Measurements from ENCODE around the gene FBXO38. TPM values are rescaled to one million over a fixed set of nuclear protein-coding genes. Genes with fewer than 3 reads are reported as not detected.

The FBXO38 gene
- total and polyA plus RNA-seq, 2 of the 13 experiments (the other 11 are each of a cell fraction or from before 2014, with no cell fraction given) = 24.8 to 35.9 TPM

DNA sequence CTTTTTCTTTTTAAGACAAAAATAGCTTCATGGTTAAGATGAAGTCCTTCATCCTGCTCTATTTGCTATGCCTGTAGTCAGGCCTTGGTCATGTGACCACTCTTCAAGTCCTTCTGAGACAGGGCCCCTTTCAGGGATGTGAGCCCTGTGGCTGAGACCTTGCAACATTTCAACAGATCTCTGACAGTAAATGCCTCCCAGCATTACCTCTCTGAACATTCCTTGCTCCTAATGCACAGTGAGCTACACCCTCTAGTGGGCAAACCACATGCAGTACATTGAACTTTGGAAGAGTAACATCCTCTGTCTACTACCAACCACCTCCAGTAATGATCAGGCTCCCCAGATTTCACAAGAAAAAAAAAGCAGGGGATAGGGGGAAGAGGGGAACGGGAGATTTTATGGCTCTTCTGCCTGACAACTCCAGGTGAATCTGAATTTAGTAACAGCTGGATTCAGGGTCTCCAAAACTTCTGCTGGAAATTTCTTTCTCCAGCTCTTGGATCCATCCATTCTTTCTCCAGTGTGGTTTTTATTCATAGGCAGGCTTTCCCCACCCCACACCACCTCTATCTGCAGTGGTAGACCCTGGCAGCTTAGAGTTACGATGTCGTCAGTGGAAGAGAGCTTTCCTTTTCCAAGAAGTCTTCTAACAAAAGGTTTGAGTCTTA is 8.9 kb upstream of the FBXO38 start (continued):
- TF ChIP-seq SNAPC2 (CRISPR knock-in tag; IDR thresholded peaks at IDR 0.05) (no peak), NPAS2 (CRISPR knock-in tag; IDR thresholded peaks at IDR 0.05; ENCODE audit: borderline replicate concordance) (no peak), ATF3 (CRISPR knock-in tag; IDR thresholded peaks at IDR 0.05) (no peak), ZMYM2 (CRISPR knock-in tag; IDR thresholded peaks at IDR 0.05) (no peak), MIER2 (CRISPR knock-in tag; IDR thresholded peaks at IDR 0.05) (no peak), ZNF572 (CRISPR knock-in tag; IDR thresholded peaks at IDR 0.05) (no peak), ZNF577 (CRISPR knock-in tag; IDR thresholded peaks at IDR 0.05; ENCODE audit: borderline replicate concordance, low read depth) (no peak), LCORL (IDR thresholded peaks at IDR 0.05) (no peak), LCORL (CRISPR knock-in tag; IDR thresholded peaks at IDR 0.05) (no peak), TEAD3 (CRISPR knock-in tag; optimal IDR thresholded peaks at IDR 0.05; ENCODE audit: borderline replicate concordance) (peak; percentile 87), ZNF546 (CRISPR knock-in tag; conservative IDR thresholded peaks at IDR 0.05) (no peak), ZMYM4 (CRISPR knock-in tag; IDR thresholded peaks at IDR 0.05) (peak; percentile 33; the same call in 1 of the 2 replicates), CHD4 (IDR thresholded peaks at IDR 0.05; ENCODE audit: borderline replicate concordance, low read length) (no peak), SMC3 (IDR thresholded peaks at IDR 0.05; ENCODE audit: low read length) (peak; percentile 92)
- TF ChIP-seq, protein P1, sequence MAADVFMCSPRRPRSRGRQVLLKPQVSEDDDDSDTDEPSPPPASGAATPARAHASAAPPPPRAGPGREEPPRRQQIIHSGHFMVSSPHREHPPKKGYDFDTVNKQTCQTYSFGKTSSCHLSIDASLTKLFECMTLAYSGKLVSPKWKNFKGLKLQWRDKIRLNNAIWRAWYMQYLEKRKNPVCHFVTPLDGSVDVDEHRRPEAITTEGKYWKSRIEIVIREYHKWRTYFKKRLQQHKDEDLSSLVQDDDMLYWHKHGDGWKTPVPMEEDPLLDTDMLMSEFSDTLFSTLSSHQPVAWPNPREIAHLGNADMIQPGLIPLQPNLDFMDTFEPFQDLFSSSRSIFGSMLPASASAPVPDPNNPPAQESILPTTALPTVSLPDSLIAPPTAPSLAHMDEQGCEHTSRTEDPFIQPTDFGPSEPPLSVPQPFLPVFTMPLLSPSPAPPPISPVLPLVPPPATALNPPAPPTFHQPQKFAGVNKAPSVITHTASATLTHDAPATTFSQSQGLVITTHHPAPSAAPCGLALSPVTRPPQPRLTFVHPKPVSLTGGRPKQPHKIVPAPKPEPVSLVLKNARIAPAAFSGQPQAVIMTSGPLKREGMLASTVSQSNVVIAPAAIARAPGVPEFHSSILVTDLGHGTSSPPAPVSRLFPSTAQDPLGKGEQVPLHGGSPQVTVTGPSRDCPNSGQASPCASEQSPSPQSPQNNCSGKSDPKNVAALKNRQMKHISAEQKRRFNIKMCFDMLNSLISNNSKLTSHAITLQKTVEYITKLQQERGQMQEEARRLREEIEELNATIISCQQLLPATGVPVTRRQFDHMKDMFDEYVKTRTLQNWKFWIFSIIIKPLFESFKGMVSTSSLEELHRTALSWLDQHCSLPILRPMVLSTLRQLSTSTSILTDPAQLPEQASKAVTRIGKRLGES (CRISPR knock-in tag; IDR thresholded peaks at IDR 0.05; ENCODE audit: borderline replicate concordance) = no peak
- TF ChIP-seq, protein P2, sequence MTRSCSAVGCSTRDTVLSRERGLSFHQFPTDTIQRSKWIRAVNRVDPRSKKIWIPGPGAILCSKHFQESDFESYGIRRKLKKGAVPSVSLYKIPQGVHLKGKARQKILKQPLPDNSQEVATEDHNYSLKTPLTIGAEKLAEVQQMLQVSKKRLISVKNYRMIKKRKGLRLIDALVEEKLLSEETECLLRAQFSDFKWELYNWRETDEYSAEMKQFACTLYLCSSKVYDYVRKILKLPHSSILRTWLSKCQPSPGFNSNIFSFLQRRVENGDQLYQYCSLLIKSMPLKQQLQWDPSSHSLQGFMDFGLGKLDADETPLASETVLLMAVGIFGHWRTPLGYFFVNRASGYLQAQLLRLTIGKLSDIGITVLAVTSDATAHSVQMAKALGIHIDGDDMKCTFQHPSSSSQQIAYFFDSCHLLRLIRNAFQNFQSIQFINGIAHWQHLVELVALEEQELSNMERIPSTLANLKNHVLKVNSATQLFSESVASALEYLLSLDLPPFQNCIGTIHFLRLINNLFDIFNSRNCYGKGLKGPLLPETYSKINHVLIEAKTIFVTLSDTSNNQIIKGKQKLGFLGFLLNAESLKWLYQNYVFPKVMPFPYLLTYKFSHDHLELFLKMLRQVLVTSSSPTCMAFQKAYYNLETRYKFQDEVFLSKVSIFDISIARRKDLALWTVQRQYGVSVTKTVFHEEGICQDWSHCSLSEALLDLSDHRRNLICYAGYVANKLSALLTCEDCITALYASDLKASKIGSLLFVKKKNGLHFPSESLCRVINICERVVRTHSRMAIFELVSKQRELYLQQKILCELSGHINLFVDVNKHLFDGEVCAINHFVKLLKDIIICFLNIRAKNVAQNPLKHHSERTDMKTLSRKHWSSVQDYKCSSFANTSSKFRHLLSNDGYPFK (CRISPR knock-in tag; IDR thresholded peaks at IDR 0.05; ENCODE audit: borderline replicate concordance) = no peak
- TF ChIP-seq, protein P3, sequence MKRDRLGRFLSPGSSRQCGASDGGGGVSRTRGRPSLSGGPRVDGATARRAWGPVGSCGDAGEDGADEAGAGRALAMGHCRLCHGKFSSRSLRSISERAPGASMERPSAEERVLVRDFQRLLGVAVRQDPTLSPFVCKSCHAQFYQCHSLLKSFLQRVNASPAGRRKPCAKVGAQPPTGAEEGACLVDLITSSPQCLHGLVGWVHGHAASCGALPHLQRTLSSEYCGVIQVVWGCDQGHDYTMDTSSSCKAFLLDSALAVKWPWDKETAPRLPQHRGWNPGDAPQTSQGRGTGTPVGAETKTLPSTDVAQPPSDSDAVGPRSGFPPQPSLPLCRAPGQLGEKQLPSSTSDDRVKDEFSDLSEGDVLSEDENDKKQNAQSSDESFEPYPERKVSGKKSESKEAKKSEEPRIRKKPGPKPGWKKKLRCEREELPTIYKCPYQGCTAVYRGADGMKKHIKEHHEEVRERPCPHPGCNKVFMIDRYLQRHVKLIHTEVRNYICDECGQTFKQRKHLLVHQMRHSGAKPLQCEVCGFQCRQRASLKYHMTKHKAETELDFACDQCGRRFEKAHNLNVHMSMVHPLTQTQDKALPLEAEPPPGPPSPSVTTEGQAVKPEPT (CRISPR knock-in tag; IDR thresholded peaks at IDR 0.05; ENCODE audit: low read depth) = no peak
- TF ChIP-seq, protein P4, sequence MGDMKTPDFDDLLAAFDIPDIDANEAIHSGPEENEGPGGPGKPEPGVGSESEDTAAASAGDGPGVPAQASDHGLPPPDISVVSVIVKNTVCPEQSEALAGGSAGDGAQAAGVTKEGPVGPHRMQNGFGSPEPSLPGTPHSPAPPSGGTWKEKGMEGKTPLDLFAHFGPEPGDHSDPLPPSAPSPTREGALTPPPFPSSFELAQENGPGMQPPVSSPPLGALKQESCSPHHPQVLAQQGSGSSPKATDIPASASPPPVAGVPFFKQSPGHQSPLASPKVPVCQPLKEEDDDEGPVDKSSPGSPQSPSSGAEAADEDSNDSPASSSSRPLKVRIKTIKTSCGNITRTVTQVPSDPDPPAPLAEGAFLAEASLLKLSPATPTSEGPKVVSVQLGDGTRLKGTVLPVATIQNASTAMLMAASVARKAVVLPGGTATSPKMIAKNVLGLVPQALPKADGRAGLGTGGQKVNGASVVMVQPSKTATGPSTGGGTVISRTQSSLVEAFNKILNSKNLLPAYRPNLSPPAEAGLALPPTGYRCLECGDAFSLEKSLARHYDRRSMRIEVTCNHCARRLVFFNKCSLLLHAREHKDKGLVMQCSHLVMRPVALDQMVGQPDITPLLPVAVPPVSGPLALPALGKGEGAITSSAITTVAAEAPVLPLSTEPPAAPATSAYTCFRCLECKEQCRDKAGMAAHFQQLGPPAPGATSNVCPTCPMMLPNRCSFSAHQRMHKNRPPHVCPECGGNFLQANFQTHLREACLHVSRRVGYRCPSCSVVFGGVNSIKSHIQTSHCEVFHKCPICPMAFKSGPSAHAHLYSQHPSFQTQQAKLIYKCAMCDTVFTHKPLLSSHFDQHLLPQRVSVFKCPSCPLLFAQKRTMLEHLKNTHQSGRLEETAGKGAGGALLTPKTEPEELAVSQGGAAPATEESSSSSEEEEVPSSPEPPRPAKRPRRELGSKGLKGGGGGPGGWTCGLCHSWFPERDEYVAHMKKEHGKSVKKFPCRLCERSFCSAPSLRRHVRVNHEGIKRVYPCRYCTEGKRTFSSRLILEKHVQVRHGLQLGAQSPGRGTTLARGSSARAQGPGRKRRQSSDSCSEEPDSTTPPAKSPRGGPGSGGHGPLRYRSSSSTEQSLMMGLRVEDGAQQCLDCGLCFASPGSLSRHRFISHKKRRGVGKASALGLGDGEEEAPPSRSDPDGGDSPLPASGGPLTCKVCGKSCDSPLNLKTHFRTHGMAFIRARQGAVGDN (CRISPR knock-in tag; IDR thresholded peaks at IDR 0.05) = no peak

Data from HepG2 (cell line).